ENCODE data around the gene NHERF1.

DNA sequence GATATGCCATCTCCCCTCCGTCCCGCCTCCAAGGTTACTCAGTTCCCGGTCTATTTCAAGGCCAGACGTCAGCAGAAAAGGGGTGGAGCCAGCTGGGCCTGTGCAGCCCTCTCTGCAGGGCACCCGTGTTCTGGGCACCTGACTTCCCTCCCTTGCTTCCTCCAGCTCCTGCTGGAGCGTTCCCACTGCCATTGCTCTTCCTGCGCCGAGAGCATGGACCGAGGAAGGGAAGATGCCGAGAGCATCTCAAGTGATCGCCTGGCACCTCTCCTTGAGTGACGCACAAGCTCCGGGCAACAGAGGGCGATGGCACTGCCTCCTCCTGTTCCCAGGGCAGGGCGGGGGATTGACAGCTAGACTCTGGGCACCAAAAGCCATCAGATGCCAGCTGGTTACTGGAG is 57.2 kb downstream of the NHERF1 start:
- no peak for TF ChIP-seq SUZ12 (IDR thresholded peaks at IDR 0.05; ENCODE audit: extremely low read depth, insufficient read depth, insufficient read length)
- no peak for TF ChIP-seq YY1 (IDR thresholded peaks at IDR 0.05; ENCODE audit: insufficient read depth, insufficient read length)
